SH-SY5Y (cell line): Measurements from ENCODE around the gene FNBP1L.

Experiments
- GATA2 ChIP-seq: IDR thresholded peaks from 2 replicates; pipeline ENCODE4 v1.6.1; 2011; ENCODE audit warnings: mild to moderate bottlenecking, low read depth, low read length
- GATA3 ChIP-seq: IDR thresholded peaks from 2 replicates; pipeline ENCODE4 v1.6.1; 2011; ENCODE audit warnings: low read depth, mild to moderate bottlenecking, low read length, moderate library complexity

FNBP1L gene

DNA sequence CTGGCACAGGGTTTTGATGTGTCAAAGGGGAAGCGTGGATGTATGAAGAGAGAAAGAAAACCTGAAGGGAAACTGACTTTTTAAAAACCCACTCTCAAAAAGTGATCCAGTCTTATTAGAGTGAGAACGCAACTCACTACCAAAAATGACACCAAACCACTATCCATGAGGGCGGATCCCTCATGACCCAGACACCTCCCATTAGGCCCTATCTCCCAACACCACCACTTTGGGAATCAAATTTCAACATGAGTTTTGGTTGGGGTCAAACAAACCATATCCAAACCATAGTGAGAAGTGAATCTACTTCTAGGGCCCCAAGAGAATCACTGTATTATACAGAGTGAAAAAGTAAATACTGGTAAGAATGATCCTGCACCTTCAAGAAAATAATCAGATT, 53.5 kb downstream of the FNBP1L start:
- TF ChIP-seq GATA3, result no peak
- TF ChIP-seq GATA2, result no peak

DNA sequence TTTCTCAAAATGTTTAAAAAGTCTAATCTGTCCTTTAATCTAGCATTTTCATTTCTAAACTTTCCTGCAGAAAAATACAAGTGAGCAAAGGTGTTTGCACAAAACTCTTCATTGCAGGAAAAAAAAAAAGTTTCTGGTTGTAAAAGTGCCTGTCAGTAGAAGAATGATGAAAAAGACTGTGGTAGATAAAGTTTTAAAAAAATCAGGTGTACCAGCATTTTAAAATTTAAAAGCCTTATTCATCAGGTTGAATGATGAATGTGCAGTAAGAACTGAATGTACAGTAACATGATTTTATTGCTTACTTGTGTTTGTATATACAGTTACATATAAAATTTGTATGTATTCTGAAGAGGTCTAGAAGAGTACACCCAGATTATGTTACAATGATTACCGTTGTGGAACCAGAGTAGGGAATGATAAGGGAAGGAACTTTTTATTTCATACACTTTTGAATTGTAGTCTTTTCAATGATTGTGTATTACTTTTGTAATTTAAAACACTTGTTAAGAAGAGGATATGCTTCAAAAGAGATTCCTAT, 54.0 kb downstream of the FNBP1L start:
- no peak for TF ChIP-seq GATA2
- TF ChIP-seq GATA3, result no peak

DNA sequence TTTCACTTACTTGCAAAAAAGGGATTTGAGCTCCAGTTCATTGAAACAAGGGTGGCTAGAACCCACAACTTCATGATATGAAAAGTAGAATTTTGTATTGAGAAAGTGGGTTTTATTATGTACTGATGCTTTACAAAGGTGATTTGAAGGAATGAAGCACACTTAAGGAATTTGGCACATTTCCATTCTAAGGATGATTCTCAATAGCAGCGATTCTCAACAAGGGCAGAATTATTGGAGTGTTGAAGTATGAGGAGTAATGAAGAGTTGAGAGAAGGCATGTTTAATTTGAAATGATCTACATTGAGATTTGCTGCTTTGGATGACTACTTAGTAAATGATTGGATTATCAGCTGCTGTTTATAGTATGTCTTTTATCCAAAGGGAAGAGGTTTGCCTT, 54.7 kb downstream of the FNBP1L start:
- TF ChIP-seq GATA2 (no peak), GATA3 (no peak)

DNA sequence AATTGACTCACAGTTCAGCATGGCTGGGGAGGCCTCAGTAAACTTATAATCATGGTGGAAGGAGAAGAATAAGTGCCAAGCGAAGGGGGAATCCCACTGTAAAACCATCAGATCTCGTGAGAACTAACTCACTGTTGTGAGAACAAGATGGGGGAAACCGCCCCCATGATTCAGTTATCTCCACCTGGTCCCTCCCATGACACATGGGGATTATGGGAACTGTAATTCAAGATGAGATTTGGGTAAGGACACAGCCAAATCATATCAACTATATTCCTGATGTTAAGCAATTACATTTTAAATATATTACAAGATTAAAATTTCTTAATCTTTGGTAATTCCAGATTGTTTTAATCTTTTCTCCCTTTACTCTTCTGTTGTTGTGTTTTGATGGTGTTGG, 55.2 kb downstream of the FNBP1L start:
- TF ChIP-seq GATA2, result no peak
- TF ChIP-seq GATA3, result no peak

GRCh38 chr1:93503816-93504215, 55.9 kb downstream of the FNBP1L start:
- TF ChIP-seq GATA2 (no peak), GATA3 (no peak)

DNA sequence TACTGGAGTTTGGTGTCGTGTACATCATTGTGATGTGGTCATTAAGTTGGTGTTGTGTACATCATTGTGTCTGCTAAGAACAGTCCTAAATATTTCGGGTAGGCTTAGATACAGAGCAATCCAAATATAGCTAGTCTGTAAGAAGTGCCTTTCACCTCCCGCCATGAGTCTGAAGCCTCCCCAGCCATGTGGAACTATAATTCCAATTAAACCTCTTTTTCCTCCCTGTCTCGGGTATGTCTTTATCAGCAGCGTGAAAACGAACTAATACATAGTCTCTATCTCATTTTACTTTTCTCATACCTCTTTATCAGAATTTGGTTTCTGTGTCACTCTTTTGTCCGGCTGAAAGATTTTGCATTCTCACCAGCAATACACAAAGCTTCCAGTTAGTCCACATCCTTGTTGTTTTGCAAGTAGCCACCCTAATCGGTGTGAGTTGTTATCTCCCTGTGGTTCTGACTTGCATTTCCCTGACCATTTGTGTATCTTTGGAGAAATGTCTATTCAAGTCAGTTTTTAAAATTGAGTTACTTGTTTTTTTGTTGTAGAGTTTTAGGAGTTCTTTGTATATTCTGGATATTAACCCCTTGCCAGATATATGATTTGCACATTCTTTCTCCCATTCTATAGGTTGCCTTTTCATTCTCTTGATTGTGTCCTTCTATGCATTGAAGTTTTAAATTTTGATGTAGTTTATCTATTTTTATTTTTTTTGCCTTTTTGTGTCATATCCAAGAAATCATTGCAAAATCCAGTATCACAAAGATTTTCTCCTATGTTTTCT, 56.5 kb downstream of the FNBP1L start:
- no peak for TF ChIP-seq GATA3
- TF ChIP-seq GATA2, result no peak

- TF ChIP-seq GATA3 (no peak), GATA2 (no peak)
Observed at GRCh38 chr1:93506126-93506525, 58.2 kb downstream of the FNBP1L start.

GRCh38 chr1:93516164-93516563, 68.2 kb downstream of the FNBP1L start:
- no peak for TF ChIP-seq GATA2
- TF ChIP-seq GATA3, result no peak

DNA sequence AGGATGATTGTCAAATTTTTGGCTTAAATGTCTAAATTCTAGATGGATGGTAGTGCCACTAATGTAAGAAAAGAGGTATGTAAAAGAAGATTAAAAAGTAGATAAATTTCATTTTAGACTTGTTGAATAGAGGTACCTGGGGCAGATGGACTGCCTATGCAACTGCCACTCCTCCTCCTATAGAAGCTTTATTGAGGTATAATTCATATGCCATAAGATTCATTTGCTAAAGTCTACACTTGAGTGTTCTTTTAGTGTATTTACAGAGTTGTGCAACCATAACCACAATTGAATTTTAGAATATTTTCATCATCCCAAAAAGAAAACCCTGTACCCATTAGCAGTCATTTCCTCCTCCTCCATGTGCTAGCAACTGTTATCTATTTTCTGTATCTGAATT, 70.6 kb downstream of the FNBP1L start:
- TF ChIP-seq GATA3, result no peak
- no peak for TF ChIP-seq GATA2

DNA sequence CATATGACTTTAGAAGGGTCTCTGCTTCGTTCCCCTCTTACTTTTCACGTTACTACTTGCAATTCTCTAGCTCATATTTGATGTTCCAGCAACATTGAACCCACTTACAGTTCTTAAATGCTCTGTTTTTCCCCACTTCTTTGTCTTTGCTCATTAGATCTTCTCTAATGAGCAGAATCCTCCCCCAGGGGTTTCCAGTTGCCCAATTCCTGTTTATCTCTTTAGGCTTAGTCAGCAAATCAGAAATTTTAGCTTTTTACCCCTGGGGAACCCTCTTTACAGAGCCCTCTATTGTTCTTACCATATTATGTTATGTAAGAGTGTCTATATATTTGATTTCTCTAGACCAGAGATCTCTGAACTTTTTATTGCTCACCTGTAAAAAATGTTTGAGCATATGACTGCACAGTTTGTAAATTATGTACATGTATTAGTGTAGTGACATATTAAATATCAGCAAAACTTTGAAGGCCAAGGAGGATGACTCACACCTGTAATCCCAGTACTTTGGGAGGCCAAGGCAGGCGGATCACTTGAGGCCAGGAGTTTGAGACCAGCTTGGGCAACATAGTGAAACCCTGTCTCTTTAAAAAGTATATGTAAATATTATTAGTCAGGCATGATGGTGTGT, 71.4 kb downstream of the FNBP1L start:
- TF ChIP-seq GATA2 (no peak), GATA3 (no peak)

- TF ChIP-seq GATA2 (no peak), GATA3 (no peak)
Observed at GRCh38 chr1:93521618-93522017, 73.7 kb downstream of the FNBP1L start.

GRCh38 chr1:93522721-93523120, 74.8 kb downstream of the FNBP1L start:
- no peak for TF ChIP-seq GATA2
- TF ChIP-seq GATA3, result no peak

- TF ChIP-seq GATA3, result no peak
- TF ChIP-seq GATA2, result no peak
Observed at GRCh38 chr1:93525431-93525830, 77.5 kb downstream of the FNBP1L start.

DNA sequence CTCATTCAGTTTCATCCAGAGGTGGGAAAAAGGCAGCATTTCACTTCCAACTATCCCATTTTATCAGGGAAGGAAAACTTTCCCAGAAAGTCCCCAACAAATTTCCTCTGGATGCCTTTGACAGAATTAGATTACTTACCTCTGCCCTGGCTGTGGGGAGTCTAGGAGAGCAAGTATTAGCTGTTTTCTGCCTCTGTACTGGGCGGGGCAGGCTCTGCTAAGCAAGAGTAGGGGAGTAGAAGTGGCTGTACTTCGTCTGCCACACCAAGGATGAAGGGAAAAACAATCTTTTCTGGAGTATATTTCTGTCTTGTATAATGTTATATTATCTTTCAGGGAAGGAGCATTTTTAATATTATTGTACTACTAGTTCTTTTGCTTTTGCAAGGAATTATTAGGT, 78.5 kb downstream of the FNBP1L start:
- TF ChIP-seq GATA3 (no peak), GATA2 (no peak)

GRCh38 chr1:93528412-93528811, 80.5 kb downstream of the FNBP1L start:
- no peak for TF ChIP-seq GATA3
- TF ChIP-seq GATA2, result no peak
